ENCODE measurements around the gene APBA1.

GRCh38 chr9:69476016-69476415 lies 196.2 kb downstream of the APBA1 start:
- TF ChIP-seq PRPF4 (IDR thresholded peaks at IDR 0.05; ENCODE audit: insufficient read depth, low read depth, low read length, poor library complexity, severe bottlenecking) (no peak), GATAD2B (IDR thresholded peaks at IDR 0.05; ENCODE audit: borderline replicate concordance) (no peak), MYC (IDR thresholded peaks at IDR 0.05; ENCODE audit: low read depth, low read length) (no peak), MYC (CRISPR knock-in tag; IDR thresholded peaks at IDR 0.05; ENCODE audit: borderline replicate concordance, low read depth) (no peak), POLR2G (IDR thresholded peaks at IDR 0.05; ENCODE audit: low read depth, low read length) (no peak), RBM39 (optimal IDR thresholded peaks at IDR 0.05; ENCODE audit: low read depth, low read length) (no peak), CTCF (IDR thresholded peaks at IDR 0.05 in 2 of 3, conservative IDR thresholded peaks at IDR 0.05 in 1 of 3; ENCODE audit: insufficient read depth in 2 of 3, low read depth in 1 of 3, low read length in 3 of 3) (no peak), POU5F1 (IDR thresholded peaks at IDR 0.05; ENCODE audit: borderline replicate concordance, low read depth, low read length, partially characterized antibody) (no peak)
- TF ChIP-seq, protein P1, sequence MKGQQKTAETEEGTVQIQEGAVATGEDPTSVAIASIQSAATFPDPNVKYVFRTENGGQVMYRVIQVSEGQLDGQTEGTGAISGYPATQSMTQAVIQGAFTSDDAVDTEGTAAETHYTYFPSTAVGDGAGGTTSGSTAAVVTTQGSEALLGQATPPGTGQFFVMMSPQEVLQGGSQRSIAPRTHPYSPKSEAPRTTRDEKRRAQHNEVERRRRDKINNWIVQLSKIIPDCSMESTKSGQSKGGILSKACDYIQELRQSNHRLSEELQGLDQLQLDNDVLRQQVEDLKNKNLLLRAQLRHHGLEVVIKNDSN (CRISPR knock-in tag; IDR thresholded peaks at IDR 0.05): no peak
